ENCODE measurements around the gene GNL1. TPM values are rescaled to one million over a fixed set of nuclear protein-coding genes. Genes with fewer than 3 reads are reported as not detected.
A peak's percentile ranks its signal among the peaks of the same experiment; 100 is the strongest.
"Not testable (repeated sequence)": the region's sequence is repeated elsewhere in the genome, so short reads cannot be mapped to it uniquely, and the experiment has no call there.

Gene GNL1
- total and polyA plus RNA-seq, 9 of the 15 experiments (the other 6 are each of a cell fraction or from before 2014, with no cell fraction given), result 0.73 to 112 (median 58.0) TPM

GRCh38 chr6:30516754-30517076, 39.6 kb downstream of the GNL1 start (continued):
- TF ChIP-seq, protein P1, sequence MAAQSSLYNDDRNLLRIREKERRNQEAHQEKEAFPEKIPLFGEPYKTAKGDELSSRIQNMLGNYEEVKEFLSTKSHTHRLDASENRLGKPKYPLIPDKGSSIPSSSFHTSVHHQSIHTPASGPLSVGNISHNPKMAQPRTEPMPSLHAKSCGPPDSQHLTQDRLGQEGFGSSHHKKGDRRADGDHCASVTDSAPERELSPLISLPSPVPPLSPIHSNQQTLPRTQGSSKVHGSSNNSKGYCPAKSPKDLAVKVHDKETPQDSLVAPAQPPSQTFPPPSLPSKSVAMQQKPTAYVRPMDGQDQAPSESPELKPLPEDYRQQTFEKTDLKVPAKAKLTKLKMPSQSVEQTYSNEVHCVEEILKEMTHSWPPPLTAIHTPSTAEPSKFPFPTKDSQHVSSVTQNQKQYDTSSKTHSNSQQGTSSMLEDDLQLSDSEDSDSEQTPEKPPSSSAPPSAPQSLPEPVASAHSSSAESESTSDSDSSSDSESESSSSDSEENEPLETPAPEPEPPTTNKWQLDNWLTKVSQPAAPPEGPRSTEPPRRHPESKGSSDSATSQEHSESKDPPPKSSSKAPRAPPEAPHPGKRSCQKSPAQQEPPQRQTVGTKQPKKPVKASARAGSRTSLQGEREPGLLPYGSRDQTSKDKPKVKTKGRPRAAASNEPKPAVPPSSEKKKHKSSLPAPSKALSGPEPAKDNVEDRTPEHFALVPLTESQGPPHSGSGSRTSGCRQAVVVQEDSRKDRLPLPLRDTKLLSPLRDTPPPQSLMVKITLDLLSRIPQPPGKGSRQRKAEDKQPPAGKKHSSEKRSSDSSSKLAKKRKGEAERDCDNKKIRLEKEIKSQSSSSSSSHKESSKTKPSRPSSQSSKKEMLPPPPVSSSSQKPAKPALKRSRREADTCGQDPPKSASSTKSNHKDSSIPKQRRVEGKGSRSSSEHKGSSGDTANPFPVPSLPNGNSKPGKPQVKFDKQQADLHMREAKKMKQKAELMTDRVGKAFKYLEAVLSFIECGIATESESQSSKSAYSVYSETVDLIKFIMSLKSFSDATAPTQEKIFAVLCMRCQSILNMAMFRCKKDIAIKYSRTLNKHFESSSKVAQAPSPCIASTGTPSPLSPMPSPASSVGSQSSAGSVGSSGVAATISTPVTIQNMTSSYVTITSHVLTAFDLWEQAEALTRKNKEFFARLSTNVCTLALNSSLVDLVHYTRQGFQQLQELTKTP (IDR thresholded peaks at IDR 0.05; ENCODE audit: low read depth in 1 of 2, partially characterized antibody in 2 of 2), result peak in 1 of 2 experiments; percentile 7
- TF ChIP-seq ZNF592 (IDR thresholded peaks at IDR 0.05), result 0 out of 2 replicates have a peak, but pooled peaks have one; percentile 17
- peak; percentile 49; the same call in 1 of the 2 replicates for TF ChIP-seq TRIM25 (IDR thresholded peaks at IDR 0.05; ENCODE audit: borderline replicate concordance)
- TF ChIP-seq TOE1 (IDR thresholded peaks at IDR 0.05; ENCODE audit: borderline replicate concordance), result peak; percentile 22; the same call in 1 of the 2 replicates
- not testable (repeated sequence) for TF ChIP-seq TOE1 (CRISPR knock-in tag; IDR thresholded peaks at IDR 0.05; ENCODE audit: borderline replicate concordance, low read depth)
- 0 out of 2 replicates have a peak, but pooled peaks have one; percentile 15 for TF ChIP-seq THRAP3 (IDR thresholded peaks at IDR 0.05; ENCODE audit: borderline replicate concordance)
- TF ChIP-seq DPF2 (IDR thresholded peaks at IDR 0.05), result peak; percentile 48
- TF ChIP-seq POLR2A (conservative IDR thresholded peaks at IDR 0.05), result 0 out of 2 replicates have a peak, but pooled peaks have one; percentile 8
- peak; percentile 65; the same call in 1 of the 2 replicates for TF ChIP-seq MIER1 (IDR thresholded peaks at IDR 0.05; ENCODE audit: low read depth)
- peak; percentile 96 for TF ChIP-seq BCOR (IDR thresholded peaks at IDR 0.05)
- TF ChIP-seq, protein P2, sequence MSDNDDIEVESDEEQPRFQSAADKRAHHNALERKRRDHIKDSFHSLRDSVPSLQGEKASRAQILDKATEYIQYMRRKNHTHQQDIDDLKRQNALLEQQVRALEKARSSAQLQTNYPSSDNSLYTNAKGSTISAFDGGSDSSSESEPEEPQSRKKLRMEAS (CRISPR knock-in tag; IDR thresholded peaks at IDR 0.05), result 0 out of 2 replicates have a peak, but pooled peaks have one; percentile 2
- peak; percentile 7; the same call in 1 of the 2 replicates for TF ChIP-seq CREB3L1 (IDR thresholded peaks at IDR 0.05; ENCODE audit: borderline replicate concordance, low read depth)
- TF ChIP-seq TAF7 (tag; IDR thresholded peaks at IDR 0.05), result 0 out of 2 replicates have a peak, but pooled peaks have one; percentile 41
- peak; percentile 56 for TF ChIP-seq ZNF316 (IDR thresholded peaks at IDR 0.05)
- 0 out of 2 replicates have a peak, but pooled peaks have one; percentile 86 for TF ChIP-seq NFRKB (IDR thresholded peaks at IDR 0.05; ENCODE audit: low read depth)

All from K562 (cell line).